Measurements from ENCODE around the gene RGS3.

DNA sequence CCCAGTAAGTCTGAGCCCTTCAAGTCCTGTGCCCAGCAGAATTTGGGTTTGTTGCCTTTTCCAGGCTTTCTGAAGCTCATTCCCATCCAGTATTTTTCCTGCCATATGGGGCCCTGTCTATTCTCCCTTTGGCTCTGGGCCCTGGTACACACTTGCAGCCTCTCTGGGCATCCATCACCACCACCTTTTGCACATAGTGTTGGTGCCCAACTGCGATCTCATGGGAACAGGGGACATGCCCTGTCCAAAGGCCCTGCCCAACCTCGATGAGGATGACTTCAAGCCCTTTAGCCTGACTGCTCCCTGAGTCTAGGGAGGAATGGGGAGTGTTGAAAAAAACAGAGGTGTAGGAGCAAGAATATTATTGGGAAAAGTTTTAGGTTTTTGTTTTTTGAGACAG is 11.5 kb downstream of the RGS3 start:
- TF ChIP-seq EZH2 (optimal IDR thresholded peaks at IDR 0.05; ENCODE audit: low read depth, low read length) (no peak), EZH2phosphoT487 (IDR thresholded peaks at IDR 0.05; ENCODE audit: low read length) (no peak)
- TF ChIP-seq, protein P1, sequence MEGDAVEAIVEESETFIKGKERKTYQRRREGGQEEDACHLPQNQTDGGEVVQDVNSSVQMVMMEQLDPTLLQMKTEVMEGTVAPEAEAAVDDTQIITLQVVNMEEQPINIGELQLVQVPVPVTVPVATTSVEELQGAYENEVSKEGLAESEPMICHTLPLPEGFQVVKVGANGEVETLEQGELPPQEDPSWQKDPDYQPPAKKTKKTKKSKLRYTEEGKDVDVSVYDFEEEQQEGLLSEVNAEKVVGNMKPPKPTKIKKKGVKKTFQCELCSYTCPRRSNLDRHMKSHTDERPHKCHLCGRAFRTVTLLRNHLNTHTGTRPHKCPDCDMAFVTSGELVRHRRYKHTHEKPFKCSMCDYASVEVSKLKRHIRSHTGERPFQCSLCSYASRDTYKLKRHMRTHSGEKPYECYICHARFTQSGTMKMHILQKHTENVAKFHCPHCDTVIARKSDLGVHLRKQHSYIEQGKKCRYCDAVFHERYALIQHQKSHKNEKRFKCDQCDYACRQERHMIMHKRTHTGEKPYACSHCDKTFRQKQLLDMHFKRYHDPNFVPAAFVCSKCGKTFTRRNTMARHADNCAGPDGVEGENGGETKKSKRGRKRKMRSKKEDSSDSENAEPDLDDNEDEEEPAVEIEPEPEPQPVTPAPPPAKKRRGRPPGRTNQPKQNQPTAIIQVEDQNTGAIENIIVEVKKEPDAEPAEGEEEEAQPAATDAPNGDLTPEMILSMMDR (IDR thresholded peaks at IDR 0.05; ENCODE audit: low read length): no peak

Measured in MM.1S (cell line).